Measurements from ENCODE around the gene ZNF646. TPM values are rescaled to one million over a fixed set of nuclear protein-coding genes. Genes with fewer than 3 reads are reported as not detected.

The ZNF646 gene
- total and polyA plus RNA-seq, 2 of the 13 experiments (the other 11 are each of a cell fraction or from before 2014, with no cell fraction given), result 3.4 to 10.9 TPM

DNA sequence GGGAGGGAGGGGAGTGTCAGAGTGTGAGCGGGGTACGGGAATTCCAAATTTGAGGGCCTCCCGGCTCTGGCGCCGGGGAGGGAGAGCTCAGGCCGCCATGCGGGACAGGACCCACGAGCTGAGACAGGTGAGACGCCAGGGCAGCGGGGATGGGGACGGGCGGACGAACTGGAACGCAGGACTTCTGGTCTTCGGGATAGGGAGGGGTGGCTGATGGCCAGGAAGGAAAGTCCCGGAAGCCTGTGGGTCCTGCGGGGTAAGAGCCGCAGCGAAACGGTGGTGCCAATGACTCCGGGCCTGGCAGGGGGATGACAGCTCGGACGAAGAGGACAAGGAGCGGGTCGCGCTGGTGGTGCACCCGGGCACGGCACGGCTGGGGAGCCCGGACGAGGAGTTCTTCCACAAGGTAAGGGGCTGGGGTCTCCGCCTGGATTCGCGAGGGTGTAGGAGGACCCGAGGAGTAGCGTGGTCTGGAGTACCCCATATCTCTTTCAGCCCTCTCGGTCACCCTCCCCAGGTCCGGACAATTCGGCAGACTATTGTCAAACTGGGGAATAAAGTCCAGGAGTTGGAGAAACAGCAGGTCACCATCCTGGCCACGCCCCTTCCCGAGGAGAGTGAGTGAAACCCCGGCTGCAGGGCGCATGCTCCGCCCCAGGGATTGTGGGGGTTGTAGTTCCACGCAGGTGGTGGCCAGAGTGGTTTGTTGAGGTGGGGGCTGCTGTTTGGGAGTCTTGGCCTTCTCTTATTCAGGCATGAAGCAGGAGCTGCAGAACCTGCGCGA is 40.3 kb upstream of the ZNF646 start (continued):
- TF ChIP-seq, protein P1, sequence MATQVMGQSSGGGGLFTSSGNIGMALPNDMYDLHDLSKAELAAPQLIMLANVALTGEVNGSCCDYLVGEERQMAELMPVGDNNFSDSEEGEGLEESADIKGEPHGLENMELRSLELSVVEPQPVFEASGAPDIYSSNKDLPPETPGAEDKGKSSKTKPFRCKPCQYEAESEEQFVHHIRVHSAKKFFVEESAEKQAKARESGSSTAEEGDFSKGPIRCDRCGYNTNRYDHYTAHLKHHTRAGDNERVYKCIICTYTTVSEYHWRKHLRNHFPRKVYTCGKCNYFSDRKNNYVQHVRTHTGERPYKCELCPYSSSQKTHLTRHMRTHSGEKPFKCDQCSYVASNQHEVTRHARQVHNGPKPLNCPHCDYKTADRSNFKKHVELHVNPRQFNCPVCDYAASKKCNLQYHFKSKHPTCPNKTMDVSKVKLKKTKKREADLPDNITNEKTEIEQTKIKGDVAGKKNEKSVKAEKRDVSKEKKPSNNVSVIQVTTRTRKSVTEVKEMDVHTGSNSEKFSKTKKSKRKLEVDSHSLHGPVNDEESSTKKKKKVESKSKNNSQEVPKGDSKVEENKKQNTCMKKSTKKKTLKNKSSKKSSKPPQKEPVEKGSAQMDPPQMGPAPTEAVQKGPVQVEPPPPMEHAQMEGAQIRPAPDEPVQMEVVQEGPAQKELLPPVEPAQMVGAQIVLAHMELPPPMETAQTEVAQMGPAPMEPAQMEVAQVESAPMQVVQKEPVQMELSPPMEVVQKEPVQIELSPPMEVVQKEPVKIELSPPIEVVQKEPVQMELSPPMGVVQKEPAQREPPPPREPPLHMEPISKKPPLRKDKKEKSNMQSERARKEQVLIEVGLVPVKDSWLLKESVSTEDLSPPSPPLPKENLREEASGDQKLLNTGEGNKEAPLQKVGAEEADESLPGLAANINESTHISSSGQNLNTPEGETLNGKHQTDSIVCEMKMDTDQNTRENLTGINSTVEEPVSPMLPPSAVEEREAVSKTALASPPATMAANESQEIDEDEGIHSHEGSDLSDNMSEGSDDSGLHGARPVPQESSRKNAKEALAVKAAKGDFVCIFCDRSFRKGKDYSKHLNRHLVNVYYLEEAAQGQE (IDR thresholded peaks at IDR 0.05; ENCODE audit: borderline replicate concordance in 1 of 2, low read depth in 1 of 2, low read length in 2 of 2), result peak in 1 of 2 experiments; percentile 40; a peak in 1 of 4 replicates
- TF ChIP-seq JARID2 (CRISPR knock-in tag; IDR thresholded peaks at IDR 0.05; ENCODE audit: insufficient replicate concordance), result no peak
- no peak for TF ChIP-seq ZNF207 (IDR thresholded peaks at IDR 0.05; ENCODE audit: borderline replicate concordance)
- TF ChIP-seq, protein P2, sequence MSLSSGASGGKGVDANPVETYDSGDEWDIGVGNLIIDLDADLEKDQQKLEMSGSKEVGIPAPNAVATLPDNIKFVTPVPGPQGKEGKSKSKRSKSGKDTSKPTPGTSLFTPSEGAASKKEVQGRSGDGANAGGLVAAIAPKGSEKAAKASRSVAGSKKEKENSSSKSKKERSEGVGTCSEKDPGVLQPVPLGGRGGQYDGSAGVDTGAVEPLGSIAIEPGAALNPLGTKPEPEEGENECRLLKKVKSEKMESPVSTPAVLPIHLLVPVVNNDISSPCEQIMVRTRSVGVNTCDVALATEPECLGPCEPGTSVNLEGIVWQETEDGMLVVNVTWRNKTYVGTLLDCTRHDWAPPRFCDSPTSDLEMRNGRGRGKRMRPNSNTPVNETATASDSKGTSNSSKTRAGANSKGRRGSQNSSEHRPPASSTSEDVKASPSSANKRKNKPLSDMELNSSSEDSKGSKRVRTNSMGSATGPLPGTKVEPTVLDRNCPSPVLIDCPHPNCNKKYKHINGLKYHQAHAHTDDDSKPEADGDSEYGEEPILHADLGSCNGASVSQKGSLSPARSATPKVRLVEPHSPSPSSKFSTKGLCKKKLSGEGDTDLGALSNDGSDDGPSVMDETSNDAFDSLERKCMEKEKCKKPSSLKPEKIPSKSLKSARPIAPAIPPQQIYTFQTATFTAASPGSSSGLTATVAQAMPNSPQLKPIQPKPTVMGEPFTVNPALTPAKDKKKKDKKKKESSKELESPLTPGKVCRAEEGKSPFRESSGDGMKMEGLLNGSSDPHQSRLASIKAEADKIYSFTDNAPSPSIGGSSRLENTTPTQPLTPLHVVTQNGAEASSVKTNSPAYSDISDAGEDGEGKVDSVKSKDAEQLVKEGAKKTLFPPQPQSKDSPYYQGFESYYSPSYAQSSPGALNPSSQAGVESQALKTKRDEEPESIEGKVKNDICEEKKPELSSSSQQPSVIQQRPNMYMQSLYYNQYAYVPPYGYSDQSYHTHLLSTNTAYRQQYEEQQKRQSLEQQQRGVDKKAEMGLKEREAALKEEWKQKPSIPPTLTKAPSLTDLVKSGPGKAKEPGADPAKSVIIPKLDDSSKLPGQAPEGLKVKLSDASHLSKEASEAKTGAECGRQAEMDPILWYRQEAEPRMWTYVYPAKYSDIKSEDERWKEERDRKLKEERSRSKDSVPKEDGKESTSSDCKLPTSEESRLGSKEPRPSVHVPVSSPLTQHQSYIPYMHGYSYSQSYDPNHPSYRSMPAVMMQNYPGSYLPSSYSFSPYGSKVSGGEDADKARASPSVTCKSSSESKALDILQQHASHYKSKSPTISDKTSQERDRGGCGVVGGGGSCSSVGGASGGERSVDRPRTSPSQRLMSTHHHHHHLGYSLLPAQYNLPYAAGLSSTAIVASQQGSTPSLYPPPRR (CRISPR knock-in tag; IDR thresholded peaks at IDR 0.05; ENCODE audit: borderline replicate concordance), result no peak
- TF ChIP-seq ZNF740 (CRISPR knock-in tag; IDR thresholded peaks at IDR 0.05), result no peak
- no peak for TF ChIP-seq ZNF20 (CRISPR knock-in tag; IDR thresholded peaks at IDR 0.05)
- TF ChIP-seq ZNF713 (CRISPR knock-in tag; IDR thresholded peaks at IDR 0.05), result peak; percentile 2; the same call in 1 of the 2 replicates
- no peak for TF ChIP-seq ZNF720 (CRISPR knock-in tag; IDR thresholded peaks at IDR 0.05)
- peak; percentile 88 for TF ChIP-seq ZNF333 (CRISPR knock-in tag; IDR thresholded peaks at IDR 0.05; ENCODE audit: borderline replicate concordance)
- TF ChIP-seq ZNF501 (CRISPR knock-in tag; IDR thresholded peaks at IDR 0.05), result peak; percentile 58; the same call in 1 of the 2 replicates
- peak; percentile 21; the same call in 1 of the 2 replicates for TF ChIP-seq RBAK (CRISPR knock-in tag; IDR thresholded peaks at IDR 0.05)
- peak; percentile 30; the same call in 1 of the 2 replicates for TF ChIP-seq ZNF614 (CRISPR knock-in tag; IDR thresholded peaks at IDR 0.05; ENCODE audit: borderline replicate concordance)
- no peak for TF ChIP-seq AGO1 (IDR thresholded peaks at IDR 0.05; ENCODE audit: low read depth, low read length, poor library complexity, severe bottlenecking)
- TF ChIP-seq FOXJ3 (CRISPR knock-in tag; IDR thresholded peaks at IDR 0.05; ENCODE audit: borderline replicate concordance), result no peak
- no peak for TF ChIP-seq GTF3A (CRISPR knock-in tag; conservative IDR thresholded peaks at IDR 0.05)
